Measurements from ENCODE around the gene PHF1. TPM values are rescaled to one million over a fixed set of nuclear protein-coding genes. Genes with fewer than 3 reads are reported as not detected.

Gene PHF1
- total and polyA plus RNA-seq, 5 donors = 55.5 to 76.4 (median 65.5) TPM

- intact Hi-C loops (cut with DNase I) = loop anchor here in 1 of 4 donors (10.0 kb wide), 1 partner anchor 155 kb away; no protein-coding TSS in a partner anchor
Observed at GRCh38 chr6:33419580-33420490, 9.0 kb downstream of the PHF1 start, which contains the start of gene SYNGAP1. Gene SYNGAP1, plus strand, starts transcription at chr6:33420065. Its CDS starts 200 bp downstream, at chr6:33420265.

GRCh38 chr6:33420491-33421343 is 9.9 kb downstream of the PHF1 start:
- Histone ChIP-seq H3K4me1 (ENCODE audit: control insufficient read depth, insufficient read depth, low read length) (peaks cover 18% of the 10 kb centered on the region), H3K27me3 (ENCODE audit: control insufficient read depth, insufficient read depth) (no peaks in the 10 kb centered on the region), H3K27ac (ENCODE audit: low read length) (no peak overlapping the region), H3K4me3 (ENCODE audit: low read length) (peak overlapping the region; percentile 59), H3K9me3 (ENCODE audit: control insufficient read depth, low read length) (no peaks in the 10 kb centered on the region)
- intact Hi-C loops (cut with DNase I) = loop anchor here in 1 of 4 donors (10.0 kb wide), 1 partner anchor 154 kb away; no protein-coding TSS in a partner anchor
- 46% methylated on average over 6 of the region's 6 CpGs for WGBS
- DNase-seq (no peak), ATAC-seq (no peak)

More at GRCh38 chr6:33419580-33420490, 9.0 kb downstream of the PHF1 start, which contains the start of gene SYNGAP1:
- peak; percentile 4 to 23 for ATAC-seq
- peaks cover 15% of the 10 kb centered on the region for H3K4me1 ChIP-seq (ENCODE audit: control insufficient read depth, insufficient read depth, low read length)
- H3K27me3 ChIP-seq (ENCODE audit: control insufficient read depth, insufficient read depth) = no peaks in the 10 kb centered on the region
- H3K27ac ChIP-seq (ENCODE audit: low read length) = peak within 1 kb of the TSS; percentile 96
- peak; percentile 74 to 91 (median 90) for DNase-seq
- H3K4me3 ChIP-seq (ENCODE audit: low read length) = peak within 1 kb of the TSS; percentile 59
- 4% methylated on average over 22 of the region's 22 CpGs for WGBS
- H3K9me3 ChIP-seq (ENCODE audit: control insufficient read depth, low read length) = no peaks in the 10 kb centered on the region

GRCh38 chr6:33421344-33421643 is 10.5 kb downstream of the PHF1 start:
- WGBS = 71% methylated on average over 2 of the region's 2 CpGs
- ATAC-seq = no peak
- no peak for DNase-seq
- Histone ChIP-seq H3K4me3 (ENCODE audit: low read length) (no peak overlapping the region), H3K4me1 (ENCODE audit: control insufficient read depth, insufficient read depth, low read length) (peaks cover 18% of the 10 kb centered on the region), H3K27me3 (ENCODE audit: control insufficient read depth, insufficient read depth) (no peaks in the 10 kb centered on the region), H3K9me3 (ENCODE audit: control insufficient read depth, low read length) (no peaks in the 10 kb centered on the region), H3K27ac (ENCODE audit: low read length) (no peak overlapping the region)
- intact Hi-C loops (cut with DNase I) = loop anchor here in 1 of 4 donors (10.0 kb wide), 1 partner anchor 154 kb away; no protein-coding TSS in a partner anchor

DNA sequence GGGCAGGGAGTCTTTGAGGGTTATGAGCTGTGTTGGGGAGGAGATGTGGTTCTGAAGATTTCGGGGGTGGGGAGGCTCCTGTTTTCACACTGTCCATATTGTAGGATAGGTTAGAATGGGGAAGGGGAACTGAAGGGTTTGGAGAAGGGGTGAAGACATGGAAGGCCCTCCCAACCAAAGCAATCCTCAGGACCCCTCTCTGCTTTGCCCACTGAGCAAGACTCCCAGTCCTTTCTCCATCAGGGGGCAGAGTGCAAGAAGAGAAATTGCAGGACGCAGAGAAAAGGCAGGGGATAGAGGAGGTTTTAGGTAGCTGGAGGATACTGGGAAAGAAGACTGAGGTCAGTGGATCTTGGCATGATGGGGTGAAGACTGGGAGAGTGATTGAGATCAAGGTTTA is 13.0 kb downstream of the PHF1 start:
- WGBS = 96% methylated on average over 2 of the region's 2 CpGs
- no peak for ATAC-seq
- intact Hi-C loops (cut with DNase I) = loop anchor here in 1 of 4 donors (10.0 kb wide), 1 partner anchor 151 kb away; no protein-coding TSS in a partner anchor

DNA sequence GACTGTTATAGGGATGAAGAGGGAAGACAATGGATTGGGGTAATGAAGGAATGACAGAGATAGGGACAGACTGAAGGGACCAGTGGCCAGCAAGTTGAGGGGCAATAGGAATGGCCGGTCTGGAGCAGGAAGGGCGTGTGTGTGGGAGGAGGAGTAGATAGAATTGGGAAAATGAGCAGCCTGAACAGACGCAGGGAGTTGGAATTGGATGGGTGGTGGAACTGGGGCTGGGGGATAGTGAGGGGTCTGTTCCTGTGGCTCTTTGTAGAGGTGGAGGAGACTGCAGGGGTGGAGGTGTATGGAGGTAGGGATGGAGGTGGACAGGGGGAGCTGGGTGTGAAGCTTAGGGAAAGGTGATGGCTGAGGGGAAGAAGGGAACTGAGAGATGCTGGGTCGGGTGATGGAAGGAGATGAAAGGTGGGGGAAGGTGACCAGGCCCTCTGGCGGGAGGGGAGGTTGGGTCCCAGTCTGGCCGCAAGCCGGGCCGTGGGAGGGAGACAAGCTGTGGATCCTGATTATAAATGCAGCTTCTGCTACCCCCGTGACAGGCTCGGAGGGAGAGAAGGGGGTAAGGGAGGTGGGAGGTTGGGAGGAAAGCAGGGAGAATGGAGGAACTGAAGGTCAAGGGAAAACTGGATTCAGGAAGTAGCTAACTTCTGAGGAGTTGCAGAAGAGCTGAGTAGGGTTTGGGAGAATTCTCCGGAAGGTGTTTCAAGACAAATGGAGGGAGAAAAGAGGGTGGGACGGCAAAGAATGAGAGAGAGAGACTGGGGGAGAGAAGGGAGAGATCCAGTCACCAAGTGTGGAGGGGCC is 14.2 kb downstream of the PHF1 start:
- ATAC-seq (peak in 1 of 2 donors; percentile 0), DNase-seq (no peak)
- H3K27ac ChIP-seq (ENCODE audit: low read length) = peak overlapping the region; percentile 97
- WGBS = 14% methylated on average over 12 of the region's 12 CpGs
- no peaks in the 10 kb centered on the region for H3K9me3 ChIP-seq (ENCODE audit: control insufficient read depth, low read length)
- H3K4me1 ChIP-seq (ENCODE audit: control insufficient read depth, insufficient read depth, low read length) = peaks cover 14% of the 10 kb centered on the region
- peak overlapping the region; percentile 62 for H3K4me3 ChIP-seq (ENCODE audit: low read length)
- intact Hi-C loops (cut with DNase I) = loop anchor here in 1 of 4 donors (10.0 kb wide), 1 partner anchor 150 kb away; no protein-coding TSS in a partner anchor
- no peaks in the 10 kb centered on the region for H3K27me3 ChIP-seq (ENCODE audit: control insufficient read depth, insufficient read depth)

More for the DNA sequence above, 13.0 kb downstream of the PHF1 start:
- H3K27ac ChIP-seq (ENCODE audit: low read length) = no peak overlapping the region
- no peak for DNase-seq
- no peak overlapping the region for H3K4me3 ChIP-seq (ENCODE audit: low read length)
- H3K4me1 ChIP-seq (ENCODE audit: control insufficient read depth, insufficient read depth, low read length) = peaks cover 13% of the 10 kb centered on the region
- no peaks in the 10 kb centered on the region for H3K27me3 ChIP-seq (ENCODE audit: control insufficient read depth, insufficient read depth)
- no peaks in the 10 kb centered on the region for H3K9me3 ChIP-seq (ENCODE audit: control insufficient read depth, low read length)

GRCh38 chr6:33425668-33426577 is 15.1 kb downstream of the PHF1 start:
- intact Hi-C loops (cut with DNase I) = loop anchor here in 1 of 4 donors (10.0 kb wide), 1 partner anchor 149 kb away; no protein-coding TSS in a partner anchor
- peak overlapping the region; percentile 97 for H3K27ac ChIP-seq (ENCODE audit: low read length)
- WGBS = 2% methylated on average over 43 of the region's 43 CpGs
- DNase-seq (peak; percentile 89 to 95 (median 93)), ATAC-seq (peak; percentile 85 to 89)
- H3K27me3 ChIP-seq (ENCODE audit: control insufficient read depth, insufficient read depth) = no peaks in the 10 kb centered on the region
- H3K9me3 ChIP-seq (ENCODE audit: control insufficient read depth, low read length) = no peaks in the 10 kb centered on the region
- H3K4me3 ChIP-seq (ENCODE audit: low read length) = peak overlapping the region; percentile 62
- peaks cover 14% of the 10 kb centered on the region for H3K4me1 ChIP-seq (ENCODE audit: control insufficient read depth, insufficient read depth, low read length)

DNA sequence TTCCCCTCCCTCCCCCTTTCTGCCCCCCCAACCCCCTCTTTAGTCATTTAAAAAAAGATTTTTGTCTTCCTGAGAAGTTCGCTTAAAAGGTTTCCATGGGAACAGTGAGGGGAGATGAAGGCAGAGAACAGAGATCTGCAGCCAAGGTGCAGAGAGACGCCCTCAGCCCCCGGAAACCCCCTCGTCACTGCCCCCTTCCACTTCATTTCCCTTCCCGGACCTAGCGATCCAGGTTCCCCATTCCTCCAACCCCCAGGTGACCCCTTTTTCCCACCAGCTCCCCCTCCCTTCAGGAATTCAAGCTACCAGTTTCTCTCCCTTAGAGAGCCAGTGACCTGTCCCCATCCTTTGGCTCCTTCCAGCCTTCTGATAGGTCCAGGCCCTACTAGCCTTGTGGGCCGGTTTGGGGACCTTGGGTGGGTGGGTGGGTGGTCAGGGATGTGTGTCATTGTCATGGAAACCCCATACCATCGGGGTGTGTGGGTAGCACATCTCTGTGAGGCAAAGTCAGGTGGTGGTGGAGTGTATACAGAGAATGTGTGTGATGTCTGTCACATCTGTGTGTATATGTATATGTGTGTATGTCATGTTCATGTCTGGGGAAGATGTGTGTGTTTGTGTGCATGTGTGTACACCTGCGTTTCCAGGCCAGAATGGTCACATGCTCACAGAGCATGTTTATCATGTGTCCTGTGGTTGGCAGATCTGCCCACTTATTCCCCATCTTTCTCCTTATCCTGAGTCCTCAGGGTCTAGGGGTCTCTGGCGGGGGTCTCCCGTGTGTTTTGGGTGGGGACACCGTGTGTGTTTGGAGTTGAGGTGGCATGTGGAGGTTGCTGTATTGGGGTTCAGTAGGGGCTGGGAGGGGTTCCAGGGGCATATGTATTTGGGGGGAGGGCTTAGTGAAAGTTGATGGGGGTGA is 16.0 kb downstream of the PHF1 start:
- peak overlapping the region; percentile 16 for H3K27ac ChIP-seq (ENCODE audit: low read length)
- peaks cover 14% of the 10 kb centered on the region for H3K4me1 ChIP-seq (ENCODE audit: control insufficient read depth, insufficient read depth, low read length)
- ATAC-seq = no peak
- no peak for DNase-seq
- no peaks in the 10 kb centered on the region for H3K9me3 ChIP-seq (ENCODE audit: control insufficient read depth, low read length)
- H3K4me3 ChIP-seq (ENCODE audit: low read length) = peak overlapping the region; percentile 72
- intact Hi-C loops (cut with DNase I) = loop anchor here in 1 of 4 donors (10.0 kb wide), 1 partner anchor 148 kb away; no protein-coding TSS in a partner anchor
- H3K27me3 ChIP-seq (ENCODE audit: control insufficient read depth, insufficient read depth) = no peaks in the 10 kb centered on the region
- 14% methylated on average over 12 of the region's 12 CpGs for WGBS

DNA sequence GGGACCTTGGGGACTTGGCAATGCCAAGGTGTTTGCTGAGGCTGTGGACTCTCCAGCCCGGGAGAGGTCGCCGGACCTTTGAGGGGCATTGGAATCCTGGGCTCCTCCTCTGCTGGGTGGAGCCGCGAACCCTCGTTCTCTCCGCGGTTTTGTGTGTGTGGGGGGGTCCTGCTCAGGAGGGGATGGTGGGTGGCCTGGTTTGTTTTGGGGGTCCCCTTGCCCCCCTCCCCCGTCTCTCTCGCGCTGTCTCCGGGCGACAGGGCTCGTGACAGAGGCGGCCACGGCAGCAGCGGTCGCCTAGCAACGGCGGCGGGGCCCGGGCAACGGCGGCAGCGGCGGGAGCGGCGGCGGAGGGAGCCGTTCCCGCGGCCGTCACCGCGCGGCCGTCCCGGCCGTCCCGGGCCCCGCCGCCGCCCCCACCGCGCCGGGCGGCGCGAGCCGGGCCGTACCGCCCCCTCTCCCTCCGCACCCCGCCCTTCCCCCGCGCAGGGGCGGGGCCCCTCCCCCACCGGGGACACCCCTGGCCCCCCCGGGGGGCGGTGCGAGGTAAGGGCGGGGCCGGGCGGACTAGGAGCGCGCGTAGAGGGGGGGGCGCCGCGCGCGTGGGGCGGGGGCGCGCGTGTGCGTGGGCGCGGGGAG is 16.9 kb downstream of the PHF1 start:
- DNase-seq (peak; percentile 61 to 87 (median 84)), ATAC-seq (no peak)
- Histone ChIP-seq H3K4me3 (ENCODE audit: low read length) (peak overlapping the region; percentile 72), H3K9me3 (ENCODE audit: control insufficient read depth, low read length) (no peaks in the 10 kb centered on the region), H3K27me3 (ENCODE audit: control insufficient read depth, insufficient read depth) (no peaks in the 10 kb centered on the region), H3K27ac (ENCODE audit: low read length) (peak overlapping the region; percentile 16), H3K4me1 (ENCODE audit: control insufficient read depth, insufficient read depth, low read length) (peaks cover 14% of the 10 kb centered on the region)
- intact Hi-C loops (cut with DNase I) = loop anchor here in 1 of 4 donors (10.0 kb wide), 1 partner anchor 147 kb away; no protein-coding TSS in a partner anchor
- WGBS = under 1% methylated on average over 66 of the region's 79 CpGs
